ENCODE data around the gene WDR1.

Gene WDR1

GRCh38 chr4:10094841-10095240, 21.8 kb downstream of the WDR1 start:
- H3K36me3 ChIP-seq (ENCODE audit: control insufficient read depth in 1 of 2, insufficient read depth in 2 of 2, low read length in 2 of 2): peaks cover 98 to 99% of the 10 kb centered on the region in 2 experiments
- no peak overlapping the region for H2BK120ac ChIP-seq (ENCODE audit: insufficient read depth, low read length, poor library complexity)
- H3K23ac ChIP-seq (ENCODE audit: low read length): no peak overlapping the region
- H3K79me1 ChIP-seq (ENCODE audit: low read length): peaks cover 6% of the 10 kb centered on the region
- peaks cover 30 to 42% of the 10 kb centered on the region in 2 experiments for H3K4me1 ChIP-seq (ENCODE audit: control insufficient read depth in 1 of 2, insufficient read depth in 2 of 2, low read length in 2 of 2)
- no peaks in the 10 kb centered on the region for H3K27me3 ChIP-seq (ENCODE audit: insufficient read depth, low read length)
- H3K9me3 ChIP-seq (ENCODE audit: insufficient read depth, low read depth, low read length): peaks cover 3% of the 10 kb centered on the region
- H3K9ac ChIP-seq (ENCODE audit: low read length): no peak overlapping the region
- H2AFZ ChIP-seq (ENCODE audit: insufficient read depth, low read length, poor library complexity): peak overlapping the region; percentile 11
- no peak overlapping the region for H3K4me3 ChIP-seq (ENCODE audit: low read depth, low read length)
- no peak overlapping the region for H2AK5ac ChIP-seq (ENCODE audit: low read length)
- H4K12ac ChIP-seq (ENCODE audit: low read depth, low read length): no peak overlapping the region
- WGBS (ENCODE audit: extremely low coverage, insufficient coverage, insufficient read length): no CpG with 5 or more reads among the region's 13 CpGs
- peak overlapping the region; percentile 1 for H3K18ac ChIP-seq (ENCODE audit: low read length)
- peak overlapping the region; percentile 0 for H3K27ac ChIP-seq (ENCODE audit: low read depth, low read length)
- peaks cover 29% of the 10 kb centered on the region for H3K79me2 ChIP-seq (ENCODE audit: control insufficient read depth, insufficient read depth, low read length, poor library complexity)
- no peak overlapping the region for H3K4me2 ChIP-seq (ENCODE audit: low read length)
- H4K91ac ChIP-seq (ENCODE audit: low read depth, low read length): no peak overlapping the region
- peak overlapping the region; percentile 39 for H3K4ac ChIP-seq (ENCODE audit: low read depth, low read length)
- H4K8ac ChIP-seq (ENCODE audit: low read depth, low read length): no peak overlapping the region
- H3K14ac ChIP-seq (ENCODE audit: low read length): no peak overlapping the region
- H2BK5ac ChIP-seq (ENCODE audit: low read depth, low read length, poor library complexity): no peak overlapping the region
- H2BK12ac ChIP-seq (ENCODE audit: low read length): no peak overlapping the region
- no peak for DNase-seq

DNA sequence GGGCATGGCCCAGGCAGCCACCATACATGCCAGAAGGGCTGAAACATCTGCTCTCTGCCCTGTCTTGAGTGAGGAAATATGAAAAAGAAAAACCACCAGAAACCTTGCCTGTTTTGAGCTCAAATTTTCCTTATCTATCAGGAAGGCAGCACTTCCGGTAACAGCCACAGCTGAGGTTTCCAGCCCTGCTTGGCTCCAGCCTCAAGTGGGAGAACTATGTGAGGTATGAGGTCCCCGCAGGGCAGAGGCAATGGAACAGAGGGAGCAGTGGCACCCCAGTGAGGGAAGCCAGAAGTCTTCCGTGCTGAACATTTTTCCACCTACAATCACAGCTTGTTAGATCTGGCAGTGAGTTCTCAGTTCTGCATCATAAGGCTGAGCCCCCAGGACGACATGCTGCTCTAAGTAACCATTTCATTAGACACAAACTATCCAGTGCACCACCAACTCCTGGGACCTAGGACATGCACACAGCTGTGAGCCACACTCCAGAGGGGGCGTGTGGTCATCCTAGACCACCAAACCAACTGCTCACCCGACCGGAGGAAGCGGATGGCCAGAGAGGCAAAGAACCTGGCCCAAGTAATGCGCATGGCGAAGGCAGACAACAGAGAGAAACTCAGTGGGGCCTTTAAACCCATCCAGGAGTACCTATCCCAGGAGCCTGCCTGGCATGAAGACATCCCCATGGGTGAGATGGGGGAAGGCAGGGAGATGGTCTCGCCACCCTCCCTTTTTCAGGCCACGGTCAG, 22.6 kb downstream of the WDR1 start:
- H4K12ac ChIP-seq (ENCODE audit: low read depth, low read length): no peak overlapping the region
- H2BK120ac ChIP-seq (ENCODE audit: insufficient read depth, low read length, poor library complexity): no peak overlapping the region
- H3K79me2 ChIP-seq (ENCODE audit: control insufficient read depth, insufficient read depth, low read length, poor library complexity): peaks cover 29% of the 10 kb centered on the region
- H3K4ac ChIP-seq (ENCODE audit: low read depth, low read length): peak overlapping the region; percentile 41
- no peak overlapping the region for H4K8ac ChIP-seq (ENCODE audit: low read depth, low read length)
- no peak overlapping the region for H2BK5ac ChIP-seq (ENCODE audit: low read depth, low read length, poor library complexity)
- no peaks in the 10 kb centered on the region for H3K27me3 ChIP-seq (ENCODE audit: insufficient read depth, low read length)
- H3K4me1 ChIP-seq (ENCODE audit: control insufficient read depth in 1 of 2, insufficient read depth in 2 of 2, low read length in 2 of 2): peaks cover 30 to 42% of the 10 kb centered on the region in 2 experiments
- no CpG with 5 or more reads among the region's 12 CpGs for WGBS (ENCODE audit: extremely low coverage, insufficient coverage, insufficient read length)
- H4K91ac ChIP-seq (ENCODE audit: low read depth, low read length): no peak overlapping the region
- no peak overlapping the region for H3K4me3 ChIP-seq (ENCODE audit: low read depth, low read length)
- peak overlapping the region; percentile 16 for H3K14ac ChIP-seq (ENCODE audit: low read length)
- H2BK12ac ChIP-seq (ENCODE audit: low read length): no peak overlapping the region
- H3K79me1 ChIP-seq (ENCODE audit: low read length): peaks cover 6% of the 10 kb centered on the region
- H2AK5ac ChIP-seq (ENCODE audit: low read length): no peak overlapping the region
- H3K9me3 ChIP-seq (ENCODE audit: insufficient read depth, low read depth, low read length): peaks cover 3% of the 10 kb centered on the region
- peak; percentile 36 to 63 for DNase-seq
- H3K27ac ChIP-seq (ENCODE audit: low read depth, low read length): peak overlapping the region; percentile 54
- H3K9ac ChIP-seq (ENCODE audit: low read length): no peak overlapping the region
- H3K18ac ChIP-seq (ENCODE audit: low read length): peak overlapping the region; percentile 64
- peaks cover 95 to 98% of the 10 kb centered on the region in 2 experiments for H3K36me3 ChIP-seq (ENCODE audit: control insufficient read depth in 1 of 2, insufficient read depth in 2 of 2, low read length in 2 of 2)
- H3K23ac ChIP-seq (ENCODE audit: low read length): no peak overlapping the region
- H2AFZ ChIP-seq (ENCODE audit: insufficient read depth, low read length, poor library complexity): peak overlapping the region; percentile 8
- no peak overlapping the region for H3K4me2 ChIP-seq (ENCODE audit: low read length)

DNA sequence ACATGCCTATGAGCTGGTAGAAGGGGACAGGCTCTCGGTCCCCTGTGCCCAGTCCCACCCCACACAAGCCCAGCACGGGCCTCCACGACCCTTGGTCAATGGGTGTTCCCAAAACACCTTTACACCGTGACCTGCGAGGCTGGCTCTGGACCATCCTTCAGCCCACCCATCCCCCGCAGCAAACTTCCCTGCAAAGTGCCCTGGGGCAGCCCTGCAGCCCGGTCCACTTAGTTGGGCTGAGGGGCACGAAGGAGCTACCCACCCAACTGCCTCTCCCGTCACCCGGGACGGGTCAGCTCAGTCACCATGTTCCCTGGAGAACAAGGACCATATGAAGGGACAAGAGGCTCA, 23.4 kb downstream of the WDR1 start:
- no peak overlapping the region for H3K4me2 ChIP-seq (ENCODE audit: low read length)
- peaks cover 3% of the 10 kb centered on the region for H3K9me3 ChIP-seq (ENCODE audit: insufficient read depth, low read depth, low read length)
- no peak for DNase-seq
- H3K18ac ChIP-seq (ENCODE audit: low read length): peak overlapping the region; percentile 64
- no peak overlapping the region for H3K4me3 ChIP-seq (ENCODE audit: low read depth, low read length)
- no peak overlapping the region for H3K23ac ChIP-seq (ENCODE audit: low read length)
- peak overlapping the region; percentile 16 for H3K14ac ChIP-seq (ENCODE audit: low read length)
- H2BK5ac ChIP-seq (ENCODE audit: low read depth, low read length, poor library complexity): peak overlapping the region; percentile 4
- peaks cover 30 to 42% of the 10 kb centered on the region in 2 experiments for H3K4me1 ChIP-seq (ENCODE audit: control insufficient read depth in 1 of 2, insufficient read depth in 2 of 2, low read length in 2 of 2)
- H4K12ac ChIP-seq (ENCODE audit: low read depth, low read length): no peak overlapping the region
- no CpG with 5 or more reads among the region's 11 CpGs for WGBS (ENCODE audit: extremely low coverage, insufficient coverage, insufficient read length)
- peak overlapping the region; percentile 10 for H4K91ac ChIP-seq (ENCODE audit: low read depth, low read length)
- peak overlapping the region; percentile 8 for H4K8ac ChIP-seq (ENCODE audit: low read depth, low read length)
- no peak overlapping the region for H3K9ac ChIP-seq (ENCODE audit: low read length)
- no peak overlapping the region for H2BK12ac ChIP-seq (ENCODE audit: low read length)
- H3K27ac ChIP-seq (ENCODE audit: low read depth, low read length): peak overlapping the region; percentile 54
- H3K27me3 ChIP-seq (ENCODE audit: insufficient read depth, low read length): no peaks in the 10 kb centered on the region
- H2AFZ ChIP-seq (ENCODE audit: insufficient read depth, low read length, poor library complexity): peak overlapping the region; percentile 20
- peak overlapping the region; percentile 41 for H3K4ac ChIP-seq (ENCODE audit: low read depth, low read length)
- peaks cover 6% of the 10 kb centered on the region for H3K79me1 ChIP-seq (ENCODE audit: low read length)
- H3K79me2 ChIP-seq (ENCODE audit: control insufficient read depth, insufficient read depth, low read length, poor library complexity): peaks cover 29% of the 10 kb centered on the region
- H2BK120ac ChIP-seq (ENCODE audit: insufficient read depth, low read length, poor library complexity): no peak overlapping the region
- H2AK5ac ChIP-seq (ENCODE audit: low read length): no peak overlapping the region
- peaks cover 95 to 98% of the 10 kb centered on the region in 2 experiments for H3K36me3 ChIP-seq (ENCODE audit: control insufficient read depth in 1 of 2, insufficient read depth in 2 of 2, low read length in 2 of 2)

- H3K4ac ChIP-seq (ENCODE audit: low read depth, low read length): peak overlapping the region; percentile 41
- peaks cover 30 to 42% of the 10 kb centered on the region in 2 experiments for H3K4me1 ChIP-seq (ENCODE audit: control insufficient read depth in 1 of 2, insufficient read depth in 2 of 2, low read length in 2 of 2)
- no peak overlapping the region for H2BK120ac ChIP-seq (ENCODE audit: insufficient read depth, low read length, poor library complexity)
- WGBS (ENCODE audit: extremely low coverage, insufficient coverage, insufficient read length): no CpG with 5 or more reads among the region's 19 CpGs
- H2BK5ac ChIP-seq (ENCODE audit: low read depth, low read length, poor library complexity): no peak overlapping the region
- no peak overlapping the region for H3K9ac ChIP-seq (ENCODE audit: low read length)
- H3K4me3 ChIP-seq (ENCODE audit: low read depth, low read length): no peak overlapping the region
- no peak overlapping the region for H3K14ac ChIP-seq (ENCODE audit: low read length)
- H4K8ac ChIP-seq (ENCODE audit: low read depth, low read length): no peak overlapping the region
- peak overlapping the region; percentile 20 for H2AFZ ChIP-seq (ENCODE audit: insufficient read depth, low read length, poor library complexity)
- DNase-seq: no peak
- peaks cover 29% of the 10 kb centered on the region for H3K79me2 ChIP-seq (ENCODE audit: control insufficient read depth, insufficient read depth, low read length, poor library complexity)
- H4K91ac ChIP-seq (ENCODE audit: low read depth, low read length): no peak overlapping the region
- H3K4me2 ChIP-seq (ENCODE audit: low read length): no peak overlapping the region
- peaks cover 6% of the 10 kb centered on the region for H3K79me1 ChIP-seq (ENCODE audit: low read length)
- no peak overlapping the region for H2AK5ac ChIP-seq (ENCODE audit: low read length)
- no peak overlapping the region for H2BK12ac ChIP-seq (ENCODE audit: low read length)
- no peak overlapping the region for H3K23ac ChIP-seq (ENCODE audit: low read length)
- no peak overlapping the region for H4K12ac ChIP-seq (ENCODE audit: low read depth, low read length)
- H3K18ac ChIP-seq (ENCODE audit: low read length): peak overlapping the region; percentile 64
- H3K27ac ChIP-seq (ENCODE audit: low read depth, low read length): peak overlapping the region; percentile 54
- no peaks in the 10 kb centered on the region for H3K27me3 ChIP-seq (ENCODE audit: insufficient read depth, low read length)
- peaks cover 3% of the 10 kb centered on the region for H3K9me3 ChIP-seq (ENCODE audit: insufficient read depth, low read depth, low read length)
- H3K36me3 ChIP-seq (ENCODE audit: control insufficient read depth in 1 of 2, insufficient read depth in 2 of 2, low read length in 2 of 2): peaks cover 96 to 98% of the 10 kb centered on the region in 2 experiments
These were observed 23.9 kb downstream of the WDR1 start for GRCh38 chr4:10092481-10093270.
